ENCODE results near the gene OR52H1. TPM values are rescaled to one million over a fixed set of nuclear protein-coding genes. Genes with fewer than 3 reads are reported as not detected.

Gene OR52H1
- total RNA-seq, 4 donors from 2014 or later, result 0.38 TPM; not detected in 3

DNA sequence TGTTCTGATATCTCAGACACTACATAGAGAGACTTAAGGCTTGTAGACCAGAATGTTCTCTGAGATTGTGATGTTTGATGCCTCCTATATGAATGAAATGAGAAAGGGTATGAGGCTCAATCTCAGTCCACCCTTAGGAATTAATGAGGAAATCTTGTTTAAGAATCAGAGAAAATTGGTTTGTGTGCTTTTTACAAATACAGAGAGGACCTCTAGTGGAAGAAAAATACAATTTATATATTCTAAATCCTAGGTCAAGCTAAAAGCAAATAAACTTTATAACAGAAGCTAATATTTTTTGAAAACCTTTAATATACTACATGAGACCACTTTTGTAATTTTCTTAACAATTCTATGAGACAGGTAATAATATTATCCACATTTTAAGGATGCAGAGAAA lies 5.0 kb upstream of the OR52H1 start:
- Histone ChIP-seq H3K36me3 (no peaks in the 10 kb centered on the region), H3K27ac (no peak overlapping the region), H3K27me3 (no peaks in the 10 kb centered on the region), H3K4me1 (no peaks in the 10 kb centered on the region), H3K4me3 (no peak overlapping the region), H3K9me3 (no peaks in the 10 kb centered on the region)
- intact Hi-C loops (cut with DNase I), result no loop called here
- TF ChIP-seq, protein P1, sequence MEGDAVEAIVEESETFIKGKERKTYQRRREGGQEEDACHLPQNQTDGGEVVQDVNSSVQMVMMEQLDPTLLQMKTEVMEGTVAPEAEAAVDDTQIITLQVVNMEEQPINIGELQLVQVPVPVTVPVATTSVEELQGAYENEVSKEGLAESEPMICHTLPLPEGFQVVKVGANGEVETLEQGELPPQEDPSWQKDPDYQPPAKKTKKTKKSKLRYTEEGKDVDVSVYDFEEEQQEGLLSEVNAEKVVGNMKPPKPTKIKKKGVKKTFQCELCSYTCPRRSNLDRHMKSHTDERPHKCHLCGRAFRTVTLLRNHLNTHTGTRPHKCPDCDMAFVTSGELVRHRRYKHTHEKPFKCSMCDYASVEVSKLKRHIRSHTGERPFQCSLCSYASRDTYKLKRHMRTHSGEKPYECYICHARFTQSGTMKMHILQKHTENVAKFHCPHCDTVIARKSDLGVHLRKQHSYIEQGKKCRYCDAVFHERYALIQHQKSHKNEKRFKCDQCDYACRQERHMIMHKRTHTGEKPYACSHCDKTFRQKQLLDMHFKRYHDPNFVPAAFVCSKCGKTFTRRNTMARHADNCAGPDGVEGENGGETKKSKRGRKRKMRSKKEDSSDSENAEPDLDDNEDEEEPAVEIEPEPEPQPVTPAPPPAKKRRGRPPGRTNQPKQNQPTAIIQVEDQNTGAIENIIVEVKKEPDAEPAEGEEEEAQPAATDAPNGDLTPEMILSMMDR (IDR thresholded peaks at IDR 0.05), result no peak
- TF ChIP-seq POLR2A (IDR thresholded peaks at IDR 0.05), result no peak
- no peak for DNase-seq

DNA sequence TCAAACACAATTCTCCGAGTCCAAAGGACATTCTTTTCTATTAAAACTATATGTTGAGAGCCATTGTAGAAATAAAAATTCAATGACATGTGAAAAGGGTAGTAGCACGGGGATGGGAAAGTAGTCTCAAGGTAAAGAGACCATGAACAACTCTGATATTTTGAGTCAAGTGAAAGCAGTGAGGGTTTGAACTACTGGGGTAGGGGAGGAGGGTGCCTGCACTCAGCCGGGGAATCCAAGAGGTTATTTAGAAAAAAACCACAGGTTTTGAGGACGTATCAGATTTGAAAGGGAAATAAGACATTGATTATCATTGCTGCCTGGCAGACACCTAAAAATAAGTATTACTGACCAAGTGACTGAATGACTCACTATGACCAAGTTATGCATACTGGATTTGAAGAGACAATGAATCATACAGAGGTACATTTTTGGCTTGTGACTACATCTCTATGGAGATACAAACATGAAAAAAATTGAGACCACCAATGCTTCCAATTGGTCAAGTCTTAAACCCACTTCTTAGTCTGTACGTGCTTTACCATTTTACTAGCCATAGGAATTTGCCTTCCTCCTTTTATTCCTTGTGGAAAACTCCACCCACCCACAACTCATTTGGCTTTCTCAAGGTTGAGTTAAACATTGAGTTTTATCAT lies 2.2 kb upstream of the OR52H1 start:
- WGBS, 2 donors, result 67 to 68% methylated on average over 5 of the region's 5 CpGs
- Histone ChIP-seq H3K27me3 (no peaks in the 10 kb centered on the region), H3K4me3 (no peak overlapping the region), H3K27ac (no peak overlapping the region), H3K36me3 (no peaks in the 10 kb centered on the region), H3K4me1 (no peaks in the 10 kb centered on the region), H3K9me3 (no peaks in the 10 kb centered on the region)
- DNase-seq, result no peak
- no peak for TF ChIP-seq POLR2A (IDR thresholded peaks at IDR 0.05)
- TF ChIP-seq, protein P1 (IDR thresholded peaks at IDR 0.05), result no peak
- intact Hi-C loops (cut with DNase I), result no loop called here

DNA sequence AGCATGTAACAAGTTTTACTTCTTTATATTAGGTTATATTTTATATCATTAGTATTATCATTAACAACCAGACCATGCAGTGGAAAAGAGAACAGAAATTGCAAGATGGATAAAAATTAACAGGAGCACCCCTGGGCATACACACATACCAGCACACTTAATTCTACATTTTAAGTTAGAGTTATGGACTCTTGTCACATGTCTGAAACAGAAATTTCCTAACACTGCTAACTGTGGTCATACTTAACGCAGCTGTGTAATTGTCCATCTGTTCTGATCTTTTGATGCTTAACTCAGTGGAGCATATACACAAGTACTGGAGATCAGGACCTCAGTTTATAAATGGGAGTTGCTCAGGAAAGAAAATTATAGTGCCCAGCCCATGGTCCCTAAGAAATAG lies 358 bp downstream of the OR52H1 start:
- Histone ChIP-seq H3K27me3 (no peaks in the 10 kb centered on the region), H3K9me3 (no peaks in the 10 kb centered on the region), H3K4me3 (no peak overlapping the region), H3K36me3 (no peaks in the 10 kb centered on the region), H3K4me1 (no peaks in the 10 kb centered on the region), H3K27ac (no peak overlapping the region)
- TF ChIP-seq POLR2A (IDR thresholded peaks at IDR 0.05), result no peak
- TF ChIP-seq, protein P1 (IDR thresholded peaks at IDR 0.05), result no peak
- 88 to 90% methylated on average over 1 of the region's 1 CpG for WGBS, 2 donors
- intact Hi-C loops (cut with DNase I), result no loop called here
- DNase-seq, result no peak

DNA sequence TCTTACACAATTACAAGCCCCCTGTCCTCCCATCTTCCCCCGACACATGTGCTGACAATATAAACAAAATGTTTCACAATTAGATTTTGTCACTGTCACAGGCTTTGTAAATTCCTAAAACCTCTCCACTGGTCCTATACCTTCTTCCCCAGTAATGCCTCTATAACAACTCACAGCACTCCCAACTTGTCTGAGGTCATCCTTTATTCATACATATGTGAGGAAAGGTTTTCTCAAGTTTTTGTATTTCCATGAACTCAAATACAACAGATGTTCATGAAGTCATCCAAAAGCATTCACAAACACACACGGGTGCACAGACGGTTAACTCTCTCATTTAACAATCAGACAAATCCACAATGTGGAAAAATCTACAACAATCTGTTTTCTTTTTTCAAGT lies 1.9 kb downstream of the OR52H1 start:
- no peak overlapping the region for H3K4me3 ChIP-seq
- 77 to 90% methylated on average over 3 of the region's 3 CpGs for WGBS, 2 donors
- TF ChIP-seq, protein P1 (IDR thresholded peaks at IDR 0.05), result no peak
- no peak for TF ChIP-seq POLR2A (IDR thresholded peaks at IDR 0.05)
- H3K27me3 ChIP-seq, result no peaks in the 10 kb centered on the region
- DNase-seq, result no peak
- intact Hi-C loops (cut with DNase I), result no loop called here
- H3K4me1 ChIP-seq, result no peaks in the 10 kb centered on the region
- no peaks in the 10 kb centered on the region for H3K36me3 ChIP-seq
- H3K9me3 ChIP-seq, result no peaks in the 10 kb centered on the region
- no peak overlapping the region for H3K27ac ChIP-seq

DNA sequence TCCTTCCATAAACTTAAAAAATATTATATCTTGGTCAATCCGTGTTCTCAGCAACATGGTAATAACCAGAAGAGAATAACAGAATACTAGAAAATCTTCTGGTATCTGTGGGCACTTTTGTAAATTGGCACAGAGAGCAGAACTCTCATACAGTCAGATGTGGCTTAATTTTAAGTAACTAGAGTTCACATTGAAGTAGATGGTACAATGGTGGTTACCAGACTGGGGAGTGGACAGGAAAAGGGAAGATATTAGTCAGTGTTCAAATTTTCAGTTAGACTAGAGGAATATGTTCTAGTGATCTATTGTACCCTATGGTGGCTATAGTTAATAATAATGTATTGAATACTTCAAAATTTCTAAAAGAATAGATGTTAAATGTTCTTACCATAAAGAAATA lies 6.9 kb downstream of the OR52H1 start:
- Histone ChIP-seq H3K36me3 (no peaks in the 10 kb centered on the region), H3K27ac (no peak overlapping the region), H3K4me3 (no peak overlapping the region), H3K9me3 (no peaks in the 10 kb centered on the region), H3K27me3 (no peaks in the 10 kb centered on the region), H3K4me1 (no peaks in the 10 kb centered on the region)
- no peak for TF ChIP-seq POLR2A (IDR thresholded peaks at IDR 0.05)
- TF ChIP-seq, protein P1 (IDR thresholded peaks at IDR 0.05), result no peak
- intact Hi-C loops (cut with DNase I), result no loop called here
- no peak for DNase-seq
- 39 to 50% methylated on average over 1 of the region's 1 CpG for whole genome bisulfite sequencing, 2 donors
